CD14-positive monocyte (primary cell): ENCODE data around the gene WIZ. TPM values are rescaled to one million over a fixed set of nuclear protein-coding genes. Genes with fewer than 3 reads are reported as not detected.

Source experiments
- DNase-seq, 3 donors: peaks; one replicate each; pipeline ENCODE4 v3.0.0-alpha.2; 2011 to 2022
- H2AFZ ChIP-seq: 2 replicates; pipeline ENCODE4 v1.6.0; 2012; ENCODE audit warnings: mild to moderate bottlenecking, low read depth, low read length, inconsistent platforms; ENCODE audit not compliant: insufficient read depth, poor library complexity, severe bottlenecking
- H3K27ac ChIP-seq, 2 donors: 1 replicate in 1 of 2; 2 replicates in 1 of 2; pipeline ENCODE4 v1.5.1; 2012 to 2013; ENCODE audit warnings: low read length in 2 of 2, control low read depth in 1 of 2, inconsistent platforms in 1 of 2, low read depth in 1 of 2, mild to moderate bottlenecking in 1 of 2
- H3K27me3 ChIP-seq, 2 donors: one replicate each; pipeline versions ENCODE4 v1.6.0 to v1.6.1; 2011 to 2013; ENCODE audit warnings: low read length in 2 of 2; ENCODE audit not compliant: control insufficient read depth in 2 of 2, insufficient read depth in 2 of 2
- H3K36me3 ChIP-seq, 2 donors: replicated peaks in 1 of 2; 1 replicate in 1 of 2; 2 replicates in 1 of 2; pipeline versions ENCODE4 v1.5.1 to v1.6.1; 2012 to 2013; ENCODE audit warnings: low read length in 2 of 2, control low read depth in 1 of 2, inconsistent platforms in 1 of 2, mild to moderate bottlenecking in 1 of 2; ENCODE audit not compliant: insufficient read depth in 2 of 2, control insufficient read depth in 1 of 2
- H3K4me1 ChIP-seq, 2 donors: 1 replicate in 1 of 2; 2 replicates in 1 of 2; pipeline versions ENCODE4 v1.5.1 to v1.6.1; 2012 to 2013; ENCODE audit warnings: low read length in 2 of 2, control low read depth in 1 of 2, inconsistent platforms in 1 of 2, mild to moderate bottlenecking in 1 of 2, moderate library complexity in 1 of 2; ENCODE audit not compliant: insufficient read depth in 2 of 2, control insufficient read depth in 1 of 2
- H3K4me2 ChIP-seq: replicated peaks from 2 replicates; pipeline ENCODE3; 2012; ENCODE audit warnings: low read length, moderate library complexity, mild to moderate bottlenecking; ENCODE audit not compliant: poor library complexity, severe bottlenecking; ENCODE audit errors: extremely low read depth
- H3K4me3 ChIP-seq, 3 experiments: fragments of 200-600 bp in 1 of 3; sonication (generic) in 1 of 3; replicated peaks in 1 of 3; 1 replicate in 2 of 3; 2 replicates in 1 of 3; pipeline ENCODE4 v1.5.1; 2011 to 2013; ENCODE audit warnings: low read length in 3 of 3, mild to moderate bottlenecking in 3 of 3, control low read depth in 2 of 3, low read depth in 2 of 3, inconsistent platforms in 1 of 3, moderate library complexity in 1 of 3
- H3K79me2 ChIP-seq: 2 replicates; pipeline ENCODE4 v1.6.0; 2012; ENCODE audit warnings: mild to moderate bottlenecking, control low read depth, inconsistent platforms, low read length, moderate library complexity; ENCODE audit not compliant: insufficient read depth
- H3K9ac ChIP-seq: 2 replicates; pipeline ENCODE4 v1.6.0; 2017; ENCODE audit warnings: low read length, mild to moderate bottlenecking; ENCODE audit not compliant: insufficient read depth, poor library complexity, severe bottlenecking
- H3K9me3 ChIP-seq, 2 donors: replicated peaks in 1 of 2; 1 replicate in 1 of 2; 2 replicates in 1 of 2; pipeline versions ENCODE4 v1.5.1 to v1.6.1; 2012 to 2013; ENCODE audit warnings: low read length in 2 of 2, control low read depth in 1 of 2; ENCODE audit not compliant: control insufficient read depth in 1 of 2, insufficient read depth in 1 of 2
- H4K20me1 ChIP-seq: 2 replicates; pipeline ENCODE4 v1.6.0; 2012; ENCODE audit warnings: mild to moderate bottlenecking, low read length, control low read depth, moderate library complexity; ENCODE audit not compliant: insufficient read depth
- H3K27ac Mint-ChIP-seq, 7 donors: one replicate each; pipeline ENCODE4 v1.8.0; 2020; ENCODE audit warnings: mild to moderate bottlenecking in 7 of 7, mixed read lengths in 7 of 7, moderate library complexity in 6 of 7, inconsistent platforms in 2 of 7
- H3K27me3 Mint-ChIP-seq, 3 donors: one replicate each; pipeline ENCODE4 v1.8.0; 2021 to 2022; ENCODE audit warnings: low read depth in 3 of 3, mild to moderate bottlenecking in 3 of 3, mixed read lengths in 3 of 3, moderate library complexity in 3 of 3, inconsistent platforms in 1 of 3
- H3K36me3 Mint-ChIP-seq, 2 donors: one replicate each; pipeline ENCODE4 v1.8.0; 2020; ENCODE audit warnings: mixed read lengths in 2 of 2, inconsistent platforms in 1 of 2, mild to moderate bottlenecking in 1 of 2
- H3K4me1 Mint-ChIP-seq: one replicate; pipeline ENCODE4 v1.8.0; 2020; ENCODE audit warnings: mild to moderate bottlenecking, mixed read lengths
- H3K4me3 Mint-ChIP-seq, 2 donors: one replicate each; pipeline ENCODE4 v1.8.0; 2020; ENCODE audit warnings: mild to moderate bottlenecking in 2 of 2, mixed read lengths in 2 of 2, moderate library complexity in 1 of 2
- H3K9me3 Mint-ChIP-seq, 7 donors: one replicate each; pipeline ENCODE4 v1.8.0; 2020 to 2022; ENCODE audit warnings: mixed read lengths in 7 of 7, mild to moderate bottlenecking in 6 of 7, moderate library complexity in 6 of 7, inconsistent platforms in 2 of 7
- WGBS: methylation state at CpG from one replicate; pipeline ENCODE4 v1.1.5; 2013; ENCODE audit warnings: missing lambda C conversion rate; ENCODE audit not compliant: insufficient coverage; 5-methylcytosine and 5-hydroxymethylcytosine counted together
- intact Hi-C, 2 donors: fragments of 100-400 bp; cut with micrococcal nuclease; formaldehyde crosslinking; loops; one replicate each; pipeline versions ENCODE4 v1.15.0 to v1.15.1; 2023
- polyA plus RNA-seq, 3 donors: library from polyadenylated mRNA; depleted of rRNA in 1 of 3; unstranded in 2 of 3; stranded (reverse) in 1 of 3; fragments of 300-500 nt in 2 of 3; fragments of >200 nt in 1 of 3; fragmentation: Illumina TruSeq in 2 of 3; gene quantifications; 1 replicate in 2 of 3; 2 replicates in 1 of 3; pipeline ENCODE4 v1.2.3, GENCODE V29; 2012 to 2021
- TF ChIP-seq, protein P1 (sequence below): fragments of 200-600 bp; IDR thresholded peaks from one replicate; pipeline ENCODE4 v1.8.0; 2022; ENCODE audit warnings: antibody characterized with exemption, mild to moderate bottlenecking

Gene WIZ
- polyA plus RNA-seq, 3 donors = 0.47 to 13.7 (median 0.51) TPM

DNA sequence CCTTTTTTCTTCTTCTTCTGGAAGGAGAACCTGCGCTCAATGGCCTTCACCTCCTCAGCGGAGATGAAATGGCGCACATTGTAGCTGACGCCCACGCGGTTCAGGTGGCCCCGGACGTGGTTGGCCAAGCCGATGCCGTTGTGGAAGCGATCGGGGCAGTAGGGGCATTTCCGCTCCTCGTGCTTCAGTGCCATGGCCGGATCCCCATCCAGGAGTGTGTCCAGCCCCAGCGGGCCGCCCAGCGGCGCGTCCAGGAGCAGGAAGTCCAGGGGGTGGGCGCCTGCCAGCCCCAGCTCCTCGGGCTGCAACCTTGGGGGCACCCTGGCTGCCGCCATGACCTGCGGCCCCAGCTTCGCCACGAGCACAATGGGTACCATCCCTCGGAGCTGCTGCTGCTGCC is 11.2 kb downstream of the WIZ start:
- Histone ChIP-seq H3K4me2 (no peak overlapping the region), H3K4me1 (peaks cover under 1 to 1% of the 10 kb centered on the region in 2 donors), H4K20me1 (no peaks in the 10 kb centered on the region), H3K27me3 (no peaks in the 10 kb centered on the region), H2AFZ (no peak overlapping the region), H3K9ac (no peak overlapping the region), H3K79me2 (no peaks in the 10 kb centered on the region), H3K27ac (no peak overlapping the region), H3K9me3 (no peaks in the 10 kb centered on the region), H3K36me3 (no peaks in the 10 kb centered on the region), H3K4me3 (no peak overlapping the region)
- no peaks in the 10 kb centered on the region for H3K9me3 Mint-ChIP-seq
- peaks cover 0 to 7% (median 3%) of the 10 kb centered on the region in 3 donors for H3K27me3 Mint-ChIP-seq
- H3K4me3 Mint-ChIP-seq = no peak overlapping the region
- 97% methylated on average over 27 of the region's 27 CpGs for WGBS
- no peaks in the 10 kb centered on the region for H3K4me1 Mint-ChIP-seq
- TF ChIP-seq, protein P1, sequence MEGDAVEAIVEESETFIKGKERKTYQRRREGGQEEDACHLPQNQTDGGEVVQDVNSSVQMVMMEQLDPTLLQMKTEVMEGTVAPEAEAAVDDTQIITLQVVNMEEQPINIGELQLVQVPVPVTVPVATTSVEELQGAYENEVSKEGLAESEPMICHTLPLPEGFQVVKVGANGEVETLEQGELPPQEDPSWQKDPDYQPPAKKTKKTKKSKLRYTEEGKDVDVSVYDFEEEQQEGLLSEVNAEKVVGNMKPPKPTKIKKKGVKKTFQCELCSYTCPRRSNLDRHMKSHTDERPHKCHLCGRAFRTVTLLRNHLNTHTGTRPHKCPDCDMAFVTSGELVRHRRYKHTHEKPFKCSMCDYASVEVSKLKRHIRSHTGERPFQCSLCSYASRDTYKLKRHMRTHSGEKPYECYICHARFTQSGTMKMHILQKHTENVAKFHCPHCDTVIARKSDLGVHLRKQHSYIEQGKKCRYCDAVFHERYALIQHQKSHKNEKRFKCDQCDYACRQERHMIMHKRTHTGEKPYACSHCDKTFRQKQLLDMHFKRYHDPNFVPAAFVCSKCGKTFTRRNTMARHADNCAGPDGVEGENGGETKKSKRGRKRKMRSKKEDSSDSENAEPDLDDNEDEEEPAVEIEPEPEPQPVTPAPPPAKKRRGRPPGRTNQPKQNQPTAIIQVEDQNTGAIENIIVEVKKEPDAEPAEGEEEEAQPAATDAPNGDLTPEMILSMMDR = no peak
- no peak overlapping the region for H3K27ac Mint-ChIP-seq
- intact Hi-C loops = no loop called here
- no peak for DNase-seq
- no peaks in the 10 kb centered on the region for H3K36me3 Mint-ChIP-seq

DNA sequence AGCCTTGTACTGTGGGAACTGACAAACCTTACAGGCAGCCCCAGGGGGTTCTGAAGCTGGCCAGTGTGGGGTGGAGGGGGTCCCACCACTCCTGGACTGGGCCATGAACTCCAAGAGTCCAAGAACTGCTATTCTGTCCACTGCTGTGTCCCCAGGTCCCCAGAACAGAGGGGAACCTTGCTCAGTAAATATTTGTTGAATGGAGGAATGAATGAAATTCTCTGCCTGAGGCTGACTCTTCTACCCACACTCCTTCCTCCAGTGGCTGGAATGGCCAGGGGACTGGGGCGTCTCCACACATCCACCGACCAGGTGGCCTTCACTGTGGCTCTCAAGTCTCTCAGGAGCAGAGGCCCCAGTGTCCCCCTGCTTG is 11.6 kb downstream of the WIZ start:
- no peak overlapping the region for H3K27ac Mint-ChIP-seq
- H3K27me3 Mint-ChIP-seq = peaks cover 0 to 9% (median 3%) of the 10 kb centered on the region in 3 donors
- Histone ChIP-seq H3K36me3 (no peaks in the 10 kb centered on the region), H3K27me3 (no peaks in the 10 kb centered on the region), H2AFZ (no peak overlapping the region), H3K4me1 (peaks cover 5 to 6% of the 10 kb centered on the region in 2 donors), H3K9ac (no peak overlapping the region), H3K79me2 (no peaks in the 10 kb centered on the region), H3K4me3 (no peak overlapping the region), H4K20me1 (no peaks in the 10 kb centered on the region), H3K4me2 (no peak overlapping the region), H3K27ac (no peak overlapping the region), H3K9me3 (no peaks in the 10 kb centered on the region)
- intact Hi-C loops = no loop called here
- no peak overlapping the region for H3K4me3 Mint-ChIP-seq
- DNase-seq = no peak
- WGBS = 100% methylated on average over 1 of the region's 2 CpGs
- H3K4me1 Mint-ChIP-seq = peaks cover 5% of the 10 kb centered on the region
- TF ChIP-seq, protein P1 = no peak
- H3K36me3 Mint-ChIP-seq = no peaks in the 10 kb centered on the region
- no peaks in the 10 kb centered on the region for H3K9me3 Mint-ChIP-seq
